ENCODE data around the gene SLC6A5.

GRCh38 chr11:20654038-20654437, 54.6 kb downstream of the SLC6A5 start:
- no peak for TF ChIP-seq CTCF (IDR thresholded peaks at IDR 0.05; ENCODE audit: control extremely low read depth in 1 of 3, insufficient read depth in 1 of 3, low read depth in 1 of 3, low read length in 3 of 3)
- no peak for TF ChIP-seq TAF1 (IDR thresholded peaks at IDR 0.05; ENCODE audit: low read depth, low read length)
- TF ChIP-seq SIX5 (IDR thresholded peaks at IDR 0.05; ENCODE audit: low read depth, low read length): no peak
- TF ChIP-seq KDM1A (IDR thresholded peaks at IDR 0.05; ENCODE audit: borderline replicate concordance, low read length): no peak
- no peak for TF ChIP-seq SIN3A (conservative IDR thresholded peaks at IDR 0.05 in 1 of 2, IDR thresholded peaks at IDR 0.05 in 1 of 2; ENCODE audit: low read depth in 1 of 2, low read length in 2 of 2)
- TF ChIP-seq MAFK (IDR thresholded peaks at IDR 0.05; ENCODE audit: low read depth, low read length): no peak
- TF ChIP-seq RXRA (IDR thresholded peaks at IDR 0.05; ENCODE audit: insufficient read depth, low read depth, low read length): no peak
